Spleen (tissue), 11 donors: ENCODE measurements around the gene RIMS1. TPM values are rescaled to one million over a fixed set of nuclear protein-coding genes. Genes with fewer than 3 reads are reported as not detected.

ENCODE experiments used
- DNase-seq: peaks from one replicate; pipeline ENCODE4 v3.0.0-alpha.2; 2020
- H3K27ac ChIP-seq, 8 donors: fragments of 200-600 bp; sonication (generic) in 7 of 8; 1 replicate in 4 of 8; 2 replicates in 4 of 8; pipeline versions ENCODE4 v1.5.0 to v1.8.0; 2016 to 2021; ENCODE audit warnings: inconsistent platforms in 4 of 8, mild to moderate bottlenecking in 4 of 8, moderate library complexity in 1 of 8
- H3K27me3 ChIP-seq, 7 donors: fragments of 200-600 bp; sonication (generic) in 6 of 7; replicated peaks in 1 of 7; 1 replicate in 4 of 7; 2 replicates in 3 of 7; pipeline versions ENCODE4 v1.5.0 to v1.8.0; 2016 to 2021; ENCODE audit warnings: inconsistent platforms in 3 of 7, mild to moderate bottlenecking in 1 of 7
- H3K36me3 ChIP-seq, 6 donors: fragments of 200-600 bp; sonication (generic) in 5 of 6; 1 replicate in 4 of 6; 2 replicates in 2 of 6; pipeline versions ENCODE4 v1.5.0 to v1.8.0; 2016 to 2021; ENCODE audit warnings: inconsistent platforms in 2 of 6
- H3K4me1 ChIP-seq, 6 donors: fragments of 200-600 bp; sonication (generic) in 5 of 6; 1 replicate in 3 of 6; 2 replicates in 3 of 6; pipeline versions ENCODE4 v1.5.0 to v1.8.0; 2016 to 2021; ENCODE audit warnings: inconsistent platforms in 3 of 6
- H3K4me3 ChIP-seq, 8 donors: fragments of 200-600 bp; sonication (generic) in 7 of 8; 1 replicate in 4 of 8; 2 replicates in 4 of 8; pipeline versions ENCODE4 v1.5.0 to v1.8.0; 2016 to 2021; ENCODE audit warnings: inconsistent platforms in 4 of 8, mild to moderate bottlenecking in 4 of 8, moderate library complexity in 2 of 8
- H3K9me3 ChIP-seq, 8 donors: fragments of 200-600 bp; sonication (generic) in 7 of 8; 1 replicate in 4 of 8; 2 replicates in 4 of 8; pipeline versions ENCODE4 v1.5.0 to v1.8.0; 2016 to 2021; ENCODE audit warnings: inconsistent platforms in 4 of 8
- CTCF ChIP-seq, 11 experiments: fragments of 200-600 bp in 7 of 11; fragments of 450-650 bp in 4 of 11; sonication (generic) in 4 of 11; IDR thresholded peaks in 8 of 11; conservative IDR thresholded peaks in 3 of 11; 1 replicate in 7 of 11; 2 replicates in 4 of 11; pipeline versions ENCODE4 v1.4.0 to v1.8.0; 2016 to 2021; ENCODE audit warnings: antibody characterized with exemption in 11 of 11, inconsistent platforms in 4 of 11, mild to moderate bottlenecking in 1 of 11
- POLR2A ChIP-seq, 3 donors: fragments of 450-650 bp; IDR thresholded peaks; one replicate each; pipeline ENCODE4 v1.5.1; 2017; ENCODE audit warnings: antibody characterized with exemption in 3 of 3, mild to moderate bottlenecking in 1 of 3
- POLR2AphosphoS5 ChIP-seq, 3 donors: sonication (generic); formaldehyde crosslinking; IDR thresholded peaks; one replicate each; pipeline ENCODE4 v1.5.1; 2017; ENCODE audit warnings: antibody characterized with exemption in 3 of 3
- WGBS, 5 donors: extraction: QIAGEN DNeasy Blood & Tissue Kit in 3 of 5; methylation state at CpG; one replicate each; pipeline versions ENCODE4 v1.1.5 to v1.1.7; 2013 to 2018; 5-methylcytosine and 5-hydroxymethylcytosine counted together
- intact Hi-C: fragments of 100-400 bp; cut with DNase I; formaldehyde crosslinking; loops from one replicate; pipeline ENCODE4 v1.15.0; 2023; ENCODE audit warnings: low total_unique reads
- polyA plus RNA-seq, 3 donors: library from polyadenylated mRNA; stranded (reverse); fragments of 200-250 nt; gene quantifications; one replicate each; pipeline ENCODE4 v1.2.1, GENCODE V29; 2013
- total RNA-seq, 7 donors: library from RNA; depleted of rRNA in 3 of 7; stranded (reverse); fragments of >200 nt in 3 of 7; fragmentation: NEBNext Ultra II Directional in 4 of 7; extraction: Animal tissue kit (Norgen Biotek cat#: 25700) in 4 of 7; gene quantifications; one replicate each; pipeline versions ENCODE4 v1.1.0 to v1.2.1, GENCODE V29; 2016 to 2021
- donor health status: healthy with polysubstance abuse.
- donor health status: DM: no; HTN: no; CAD: no; lungs with moderate emphysema.
- donor health status: DM: no; HTN: no; CAD: no.
- donor health status: Bipolar disorder and iron deficiency.
- donor health status: healthy.
- donor health status: DM: no; HTN: no; CAD: no.
- donor health status: DM: yes; HTN: yes; CAD: no.

Gene RIMS1
- total and polyA plus RNA-seq, 10 donors: not detected

- TF ChIP-seq POLR2AphosphoS5 (IDR thresholded peaks at IDR 0.05) (no peak), POLR2A (IDR thresholded peaks at IDR 0.05) (no peak), CTCF (IDR thresholded peaks at IDR 0.05 in 8 of 11, conservative IDR thresholded peaks at IDR 0.05 in 3 of 11) (no peak)
- no peaks in the 10 kb centered on the region for H3K36me3 ChIP-seq
- H3K27ac ChIP-seq: no peak overlapping the region
- no peaks in the 10 kb centered on the region for H3K9me3 ChIP-seq
- WGBS, 5 donors: 67 to 81% (median 76%) methylated on average over 1 of the region's 1 CpG
- DNase-seq: no peak
- intact Hi-C loops: no loop called here
- H3K4me3 ChIP-seq: no peak overlapping the region
- no peaks in the 10 kb centered on the region for H3K27me3 ChIP-seq
- H3K4me1 ChIP-seq: no peaks in the 10 kb centered on the region
Observed at GRCh38 chr6:72094506-72094905, 208.2 kb downstream of the RIMS1 start.

GRCh38 chr6:72102561-72102960 is 216.2 kb downstream of the RIMS1 start:
- Histone ChIP-seq H3K36me3 (no peaks in the 10 kb centered on the region), H3K9me3 (no peaks in the 10 kb centered on the region), H3K4me3 (no peak overlapping the region), H3K27ac (no peak overlapping the region), H3K4me1 (no peaks in the 10 kb centered on the region), H3K27me3 (no peaks in the 10 kb centered on the region)
- intact Hi-C loops: no loop called here
- TF ChIP-seq POLR2AphosphoS5 (IDR thresholded peaks at IDR 0.05) (no peak), CTCF (IDR thresholded peaks at IDR 0.05 in 8 of 11, conservative IDR thresholded peaks at IDR 0.05 in 3 of 11) (no peak), POLR2A (IDR thresholded peaks at IDR 0.05) (no peak)
- DNase-seq: no peak

- 43 to 58% (median 51%) methylated on average over 2 of the region's 2 CpGs for WGBS, 5 donors
- Histone ChIP-seq H3K36me3 (no peaks in the 10 kb centered on the region), H3K4me3 (no peak overlapping the region), H3K9me3 (no peaks in the 10 kb centered on the region), H3K27ac (no peak overlapping the region), H3K4me1 (no peaks in the 10 kb centered on the region), H3K27me3 (no peaks in the 10 kb centered on the region)
- intact Hi-C loops: no loop called here
- no peak for DNase-seq
- TF ChIP-seq POLR2AphosphoS5 (IDR thresholded peaks at IDR 0.05): no peak
- TF ChIP-seq CTCF (IDR thresholded peaks at IDR 0.05 in 8 of 11, conservative IDR thresholded peaks at IDR 0.05 in 3 of 11): no peak
- no peak for TF ChIP-seq POLR2A (IDR thresholded peaks at IDR 0.05)
Observed at GRCh38 chr6:72111611-72112010, 225.3 kb downstream of the RIMS1 start.

- TF ChIP-seq CTCF (IDR thresholded peaks at IDR 0.05 in 8 of 11, conservative IDR thresholded peaks at IDR 0.05 in 3 of 11): no peak
- no peak for TF ChIP-seq POLR2AphosphoS5 (IDR thresholded peaks at IDR 0.05)
- no peak for TF ChIP-seq POLR2A (IDR thresholded peaks at IDR 0.05)
- peaks cover 0 to 10% (median 1%) of the 10 kb centered on the region in 8 donors for H3K9me3 ChIP-seq
- intact Hi-C loops: no loop called here
Observed at GRCh38 chr6:72130327-72130726, 244.0 kb downstream of the RIMS1 start.

More at GRCh38 chr6:72130327-72130726, 244.0 kb downstream of the RIMS1 start:
- Histone ChIP-seq H3K4me1 (no peaks in the 10 kb centered on the region), H3K27me3 (no peaks in the 10 kb centered on the region), H3K4me3 (no peak overlapping the region), H3K27ac (no peak overlapping the region), H3K36me3 (no peaks in the 10 kb centered on the region)
- WGBS, 5 donors: 82 to 91% (median 89%) methylated on average over 2 of the region's 2 CpGs
- DNase-seq: no peak
